RPMI8226 (cell line): ENCODE data around the gene SFXN5.
"Not testable (repeated sequence)": the region's sequence is repeated elsewhere in the genome, so short reads cannot be mapped to it uniquely, and the experiment has no call there.

ENCODE experiments used
- DNase-seq: peaks from one replicate; pipeline ENCODE4 v3.0.0-alpha.2; 2015

SFXN5 gene

GRCh38 chr2:73101626-73102256, 30.2 kb upstream of the SFXN5 start:
- no peak for DNase-seq

- DNase-seq = no peak
Measured at GRCh38 chr2:73100956-73101355, 29.4 kb upstream of the SFXN5 start.

GRCh38 chr2:73099486-73099885, 28.0 kb upstream of the SFXN5 start:
- DNase-seq = no peak

- no peak for DNase-seq
Measured at GRCh38 chr2:73095910-73096309, 24.4 kb upstream of the SFXN5 start.

- DNase-seq = not testable (repeated sequence)
Measured at GRCh38 chr2:73093601-73094218, 22.2 kb upstream of the SFXN5 start.

GRCh38 chr2:73092146-73092783, 20.8 kb upstream of the SFXN5 start:
- no peak for DNase-seq

GRCh38 chr2:73091696-73092095, 20.2 kb upstream of the SFXN5 start:
- no peak for DNase-seq

GRCh38 chr2:73091164-73091563, 19.7 kb upstream of the SFXN5 start:
- no peak for DNase-seq

- no peak for DNase-seq
Measured at GRCh38 chr2:73089270-73090030, 17.9 kb upstream of the SFXN5 start.

- no peak for DNase-seq
Measured at GRCh38 chr2:73088703-73089102, 17.2 kb upstream of the SFXN5 start.

GRCh38 chr2:73088211-73088610, 16.7 kb upstream of the SFXN5 start:
- no peak for DNase-seq

- DNase-seq = no peak
Measured at GRCh38 chr2:73087311-73087710, 15.8 kb upstream of the SFXN5 start.

GRCh38 chr2:73085691-73086090, 14.2 kb upstream of the SFXN5 start:
- peak; percentile 82 for DNase-seq

- no peak for DNase-seq
Measured at GRCh38 chr2:73084971-73085370, 13.5 kb upstream of the SFXN5 start.

GRCh38 chr2:73083886-73084800, 12.6 kb upstream of the SFXN5 start:
- no peak for DNase-seq

GRCh38 chr2:73082523-73083410, 11.3 kb upstream of the SFXN5 start:
- DNase-seq = no peak

GRCh38 chr2:73081181-73081671, 9.7 kb upstream of the SFXN5 start:
- DNase-seq = no peak

- no peak for DNase-seq
Measured at GRCh38 chr2:73080321-73081131, 9.0 kb upstream of the SFXN5 start.

GRCh38 chr2:73079636-73080035, 8.1 kb upstream of the SFXN5 start:
- DNase-seq = no peak
